ENCODE data around the gene CCSER1.
A peak's percentile ranks its signal among the peaks of the same experiment; 100 is the strongest.

Gene CCSER1

DNA sequence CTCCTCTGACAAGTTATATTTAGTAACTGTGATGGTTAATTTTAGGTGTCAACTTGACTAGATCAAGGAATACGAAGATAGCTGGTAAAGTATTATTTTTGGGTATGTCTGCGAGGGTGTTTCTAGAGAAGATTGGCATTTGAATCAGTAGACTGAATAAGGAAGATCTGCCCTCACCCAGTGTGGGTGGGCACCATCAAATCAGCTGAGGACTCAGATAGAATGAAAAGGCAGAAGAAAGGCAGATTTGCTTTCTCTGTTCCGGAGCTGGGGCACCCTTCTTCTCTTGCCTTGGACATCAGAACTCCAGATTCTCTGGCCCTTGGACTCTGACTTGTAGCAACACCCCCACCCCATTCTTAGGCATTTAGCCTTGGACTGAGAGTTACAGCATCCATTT, 981.6 kb downstream of the CCSER1 start:
- Histone ChIP-seq H3K27ac (no peak overlapping the region), H3K9ac (ENCODE audit: insufficient read length) (no peak overlapping the region), H3K36me3 (ENCODE audit: insufficient read depth, low read length) (no peaks in the 10 kb centered on the region), H3K4me3 (no peak overlapping the region), H3K9me3 (ENCODE audit: low read depth, low read length) (no peaks in the 10 kb centered on the region)
- no peak for DNase-seq (ENCODE audit: low read depth, low spot score)
- TF ChIP-seq POLR2AphosphoS5 (IDR thresholded peaks at IDR 0.05; ENCODE audit: borderline replicate concordance, low read depth, low read length): no peak
- no peak for TF ChIP-seq EZH2 (IDR thresholded peaks at IDR 0.05)
- no peak for TF ChIP-seq FOXP2 (optimal IDR thresholded peaks at IDR 0.05; ENCODE audit: control extremely low read depth, extremely low read length, insufficient read depth)

DNA sequence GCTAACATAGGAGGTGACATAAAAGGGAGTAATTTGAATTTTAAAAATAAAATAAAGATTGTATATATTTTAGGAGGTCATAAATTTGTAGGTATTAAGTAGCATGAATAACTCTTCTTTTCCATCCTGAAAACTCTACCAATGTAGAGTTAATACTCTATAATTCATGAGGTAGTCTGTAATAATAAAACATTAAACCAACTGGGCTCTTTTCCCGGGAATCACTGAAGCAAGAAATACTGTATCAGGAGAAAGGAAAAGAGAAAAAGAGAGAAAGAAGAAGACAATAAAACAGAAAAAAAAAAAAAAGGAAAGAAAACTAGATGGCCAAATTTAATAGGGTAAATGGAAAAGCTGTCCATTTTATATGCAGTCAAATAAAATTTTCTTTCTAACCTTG, 984.4 kb downstream of the CCSER1 start:
- H3K9me3 ChIP-seq (ENCODE audit: low read depth, low read length): no peaks in the 10 kb centered on the region
- no peak overlapping the region for H3K9ac ChIP-seq (ENCODE audit: insufficient read length)
- H3K4me3 ChIP-seq: no peak overlapping the region
- no peak overlapping the region for H3K27ac ChIP-seq
- TF ChIP-seq EZH2 (IDR thresholded peaks at IDR 0.05) (no peak), FOXP2 (optimal IDR thresholded peaks at IDR 0.05; ENCODE audit: control extremely low read depth, extremely low read length, insufficient read depth) (no peak), POLR2AphosphoS5 (IDR thresholded peaks at IDR 0.05; ENCODE audit: borderline replicate concordance, low read depth, low read length) (no peak)
- DNase-seq (ENCODE audit: low read depth, low spot score): no peak
- H3K36me3 ChIP-seq (ENCODE audit: insufficient read depth, low read length): no peaks in the 10 kb centered on the region

DNA sequence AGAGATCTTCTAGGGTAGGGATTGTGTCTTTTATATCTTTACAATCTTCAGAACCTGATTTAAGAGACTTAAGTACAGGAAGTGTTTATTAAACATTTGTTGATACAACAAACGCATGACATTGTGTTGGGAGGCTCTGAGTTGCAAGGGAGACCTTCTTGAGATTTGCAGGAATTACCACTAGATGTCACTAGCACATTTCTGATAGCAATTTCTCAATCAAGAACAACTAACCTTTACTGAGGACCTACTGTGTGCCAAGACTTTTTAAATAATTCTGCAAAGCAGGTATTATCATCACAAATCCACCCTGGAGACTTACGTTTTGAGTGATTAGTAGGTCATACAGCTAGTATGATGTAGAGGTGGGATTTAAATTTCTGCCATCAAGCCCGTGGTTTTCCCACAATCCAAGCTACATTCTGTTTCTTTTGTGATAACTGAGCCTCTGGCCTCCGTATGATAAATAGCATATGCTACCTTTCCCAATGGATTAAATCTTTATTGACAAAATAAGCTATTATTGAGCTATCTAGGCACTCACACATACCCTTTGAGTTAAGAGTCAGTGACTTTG, 986.0 kb downstream of the CCSER1 start:
- Histone ChIP-seq H3K9ac (ENCODE audit: insufficient read length) (no peak overlapping the region), H3K36me3 (ENCODE audit: insufficient read depth, low read length) (no peaks in the 10 kb centered on the region), H3K4me3 (no peak overlapping the region), H3K9me3 (ENCODE audit: low read depth, low read length) (no peaks in the 10 kb centered on the region), H3K27ac (no peak overlapping the region)
- DNase-seq (ENCODE audit: low read depth, low spot score): peak; percentile 30
- no peak for TF ChIP-seq FOXP2 (optimal IDR thresholded peaks at IDR 0.05; ENCODE audit: control extremely low read depth, extremely low read length, insufficient read depth)
- no peak for TF ChIP-seq EZH2 (IDR thresholded peaks at IDR 0.05)
- TF ChIP-seq POLR2AphosphoS5 (IDR thresholded peaks at IDR 0.05; ENCODE audit: borderline replicate concordance, low read depth, low read length): no peak

DNA sequence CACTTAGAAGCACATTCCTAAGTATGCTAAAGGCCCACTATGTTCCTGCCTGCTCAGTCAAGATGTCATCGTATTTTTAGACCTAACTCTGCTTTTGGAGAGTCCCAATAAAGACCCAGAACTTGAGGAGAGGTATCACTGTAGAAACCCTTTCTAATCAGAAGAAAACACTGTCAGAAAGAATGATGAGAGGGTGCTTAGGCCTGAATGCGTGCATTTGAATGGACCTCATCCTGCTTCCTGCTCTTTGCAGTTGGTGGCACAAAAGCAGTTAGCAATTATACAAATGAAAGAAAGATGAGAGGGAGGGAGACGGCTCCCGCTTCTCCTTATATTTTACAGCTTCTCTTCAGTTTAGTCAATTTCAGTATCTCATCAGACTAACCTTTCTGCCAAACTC, 987.2 kb downstream of the CCSER1 start:
- DNase-seq (ENCODE audit: low read depth, low spot score): no peak
- no peak for TF ChIP-seq EZH2 (IDR thresholded peaks at IDR 0.05)
- TF ChIP-seq FOXP2 (optimal IDR thresholded peaks at IDR 0.05; ENCODE audit: control extremely low read depth, extremely low read length, insufficient read depth): no peak
- TF ChIP-seq POLR2AphosphoS5 (IDR thresholded peaks at IDR 0.05; ENCODE audit: borderline replicate concordance, low read depth, low read length): no peak
- H3K27ac ChIP-seq: no peak overlapping the region
- H3K36me3 ChIP-seq (ENCODE audit: insufficient read depth, low read length): no peaks in the 10 kb centered on the region
- H3K9ac ChIP-seq (ENCODE audit: insufficient read length): no peak overlapping the region
- H3K9me3 ChIP-seq (ENCODE audit: low read depth, low read length): no peaks in the 10 kb centered on the region
- no peak overlapping the region for H3K4me3 ChIP-seq

DNA sequence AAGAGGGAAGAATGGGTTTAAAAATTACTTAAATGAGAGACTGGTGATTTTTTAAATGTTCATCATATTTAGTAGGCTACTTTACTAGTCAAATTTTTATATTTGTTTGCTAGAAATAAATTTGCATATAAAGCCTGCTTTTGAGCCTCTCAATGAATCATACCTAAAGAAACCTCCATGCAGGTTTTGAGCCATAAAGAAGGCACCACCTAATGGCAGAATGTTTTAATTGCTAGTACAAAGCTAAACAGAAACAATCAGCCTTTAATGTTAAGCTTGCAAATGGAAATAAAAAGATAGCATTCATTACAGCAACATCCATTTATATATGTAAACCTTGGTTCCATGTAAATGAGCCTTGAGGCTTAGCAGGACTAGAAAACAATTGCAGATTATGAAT, 989.7 kb downstream of the CCSER1 start:
- H3K9ac ChIP-seq (ENCODE audit: insufficient read length): no peak overlapping the region
- H3K4me3 ChIP-seq: no peak overlapping the region
- H3K27ac ChIP-seq: no peak overlapping the region
- no peak for DNase-seq (ENCODE audit: low read depth, low spot score)
- no peaks in the 10 kb centered on the region for H3K9me3 ChIP-seq (ENCODE audit: low read depth, low read length)
- no peaks in the 10 kb centered on the region for H3K36me3 ChIP-seq (ENCODE audit: insufficient read depth, low read length)
- no peak for TF ChIP-seq FOXP2 (optimal IDR thresholded peaks at IDR 0.05; ENCODE audit: control extremely low read depth, extremely low read length, insufficient read depth)
- TF ChIP-seq EZH2 (IDR thresholded peaks at IDR 0.05): no peak
- no peak for TF ChIP-seq POLR2AphosphoS5 (IDR thresholded peaks at IDR 0.05; ENCODE audit: borderline replicate concordance, low read depth, low read length)

DNA sequence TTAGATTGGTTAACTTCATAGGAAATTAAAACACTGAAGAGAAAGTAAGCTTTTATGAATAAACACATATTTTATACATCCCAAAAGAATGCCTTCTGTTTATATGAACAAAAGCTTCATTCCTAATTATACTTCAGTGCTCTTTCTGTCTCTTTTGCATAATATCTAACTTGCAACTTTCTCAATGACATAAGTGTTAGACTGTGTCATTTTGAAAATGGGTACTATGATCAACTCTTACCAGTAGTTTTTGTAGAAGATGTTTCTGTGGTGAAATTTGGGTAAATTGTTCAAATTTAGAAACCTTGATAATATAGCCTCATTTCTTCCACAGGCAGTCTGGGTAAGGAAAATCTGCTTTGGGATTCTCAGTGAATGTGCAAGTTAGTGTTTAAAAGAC, 991.4 kb downstream of the CCSER1 start:
- no peak for DNase-seq (ENCODE audit: low read depth, low spot score)
- no peak for TF ChIP-seq EZH2 (IDR thresholded peaks at IDR 0.05)
- TF ChIP-seq POLR2AphosphoS5 (IDR thresholded peaks at IDR 0.05; ENCODE audit: borderline replicate concordance, low read depth, low read length): no peak
- no peak for TF ChIP-seq FOXP2 (optimal IDR thresholded peaks at IDR 0.05; ENCODE audit: control extremely low read depth, extremely low read length, insufficient read depth)
- H3K9me3 ChIP-seq (ENCODE audit: low read depth, low read length): no peaks in the 10 kb centered on the region
- H3K27ac ChIP-seq: no peak overlapping the region
- no peak overlapping the region for H3K4me3 ChIP-seq
- no peak overlapping the region for H3K9ac ChIP-seq (ENCODE audit: insufficient read length)
- no peaks in the 10 kb centered on the region for H3K36me3 ChIP-seq (ENCODE audit: insufficient read depth, low read length)

DNA sequence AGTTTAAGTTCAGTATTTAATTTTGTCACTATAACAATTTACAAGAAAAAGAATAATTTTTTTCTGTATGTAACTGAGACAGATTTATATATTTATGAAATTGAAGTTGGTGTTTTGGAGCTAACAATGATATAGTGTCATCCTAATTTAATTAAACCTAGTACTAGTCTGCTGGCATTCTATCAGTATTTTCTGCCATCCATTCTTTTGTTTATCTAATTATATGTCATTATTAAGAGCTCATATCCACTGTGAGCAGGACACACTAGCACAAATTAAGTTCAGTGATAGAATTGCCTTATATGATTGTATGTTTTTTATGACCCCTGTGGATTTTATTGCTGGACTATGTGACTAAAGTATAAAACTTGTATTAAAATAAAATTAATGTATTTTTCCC, 996.5 kb downstream of the CCSER1 start:
- DNase-seq (ENCODE audit: low read depth, low spot score): no peak
- TF ChIP-seq EZH2 (IDR thresholded peaks at IDR 0.05): no peak
- no peak for TF ChIP-seq POLR2AphosphoS5 (IDR thresholded peaks at IDR 0.05; ENCODE audit: borderline replicate concordance, low read depth, low read length)
- TF ChIP-seq FOXP2 (optimal IDR thresholded peaks at IDR 0.05; ENCODE audit: control extremely low read depth, extremely low read length, insufficient read depth): no peak
- Histone ChIP-seq H3K9ac (ENCODE audit: insufficient read length) (no peak overlapping the region), H3K9me3 (ENCODE audit: low read depth, low read length) (no peaks in the 10 kb centered on the region), H3K36me3 (ENCODE audit: insufficient read depth, low read length) (no peaks in the 10 kb centered on the region), H3K27ac (no peak overlapping the region), H3K4me3 (no peak overlapping the region)

DNA sequence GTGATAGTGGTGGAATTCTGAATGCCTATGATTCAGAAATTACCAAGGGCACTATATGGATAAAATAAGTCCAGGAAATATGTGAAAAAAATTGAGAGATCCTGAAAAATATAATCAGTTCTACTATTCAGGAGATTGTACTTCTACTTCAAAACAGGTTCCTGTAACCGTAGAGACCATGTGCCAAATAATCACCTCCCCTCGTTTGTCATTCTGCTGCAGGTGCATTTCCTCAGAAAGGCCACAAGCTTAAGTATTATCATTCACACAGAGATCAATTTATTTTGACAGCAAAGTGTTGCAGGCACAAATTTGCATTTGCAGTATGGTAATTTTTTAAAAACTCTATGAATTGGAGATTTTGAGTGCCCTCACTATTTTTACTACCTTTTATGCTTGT, 1000.0 kb downstream of the CCSER1 start:
- TF ChIP-seq POLR2AphosphoS5 (IDR thresholded peaks at IDR 0.05; ENCODE audit: borderline replicate concordance, low read depth, low read length): no peak
- TF ChIP-seq EZH2 (IDR thresholded peaks at IDR 0.05): no peak
- TF ChIP-seq FOXP2 (optimal IDR thresholded peaks at IDR 0.05; ENCODE audit: control extremely low read depth, extremely low read length, insufficient read depth): no peak

DNA sequence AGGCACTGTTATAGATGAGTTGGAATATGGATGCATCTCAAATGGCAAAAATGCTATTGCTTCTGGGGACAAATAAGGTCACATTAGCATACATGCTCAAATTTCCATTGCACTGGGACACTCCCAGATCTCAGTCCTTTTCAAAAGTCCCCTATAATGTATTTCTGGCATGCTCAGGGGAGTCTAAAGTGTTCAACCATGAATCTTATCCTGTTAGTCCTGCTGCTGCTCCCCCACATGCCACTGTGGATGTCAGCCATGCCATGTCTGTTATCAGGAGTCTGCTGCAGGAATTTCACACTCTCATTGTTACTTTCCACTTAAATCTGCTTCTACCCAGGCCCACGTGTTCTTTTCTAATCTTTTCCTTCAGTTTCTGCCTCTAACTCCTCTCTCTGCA, 1000.6 kb downstream of the CCSER1 start:
- no peak overlapping the region for H3K27ac ChIP-seq
- H3K9me3 ChIP-seq (ENCODE audit: low read depth, low read length): no peaks in the 10 kb centered on the region
- no peaks in the 10 kb centered on the region for H3K36me3 ChIP-seq (ENCODE audit: insufficient read depth, low read length)
- no peak overlapping the region for H3K4me3 ChIP-seq
- H3K9ac ChIP-seq (ENCODE audit: insufficient read length): no peak overlapping the region
- DNase-seq (ENCODE audit: low read depth, low spot score): no peak
- no peak for TF ChIP-seq EZH2 (IDR thresholded peaks at IDR 0.05)
- no peak for TF ChIP-seq FOXP2 (optimal IDR thresholded peaks at IDR 0.05; ENCODE audit: control extremely low read depth, extremely low read length, insufficient read depth)
- TF ChIP-seq POLR2AphosphoS5 (IDR thresholded peaks at IDR 0.05; ENCODE audit: borderline replicate concordance, low read depth, low read length): no peak

More for the DNA sequence above, 1000.0 kb downstream of the CCSER1 start:
- Histone ChIP-seq H3K9me3 (ENCODE audit: low read depth, low read length) (no peaks in the 10 kb centered on the region), H3K27ac (no peak overlapping the region), H3K9ac (ENCODE audit: insufficient read length) (no peak overlapping the region), H3K36me3 (ENCODE audit: insufficient read depth, low read length) (no peaks in the 10 kb centered on the region), H3K4me3 (no peak overlapping the region)
- no peak for DNase-seq (ENCODE audit: low read depth, low spot score)

Data from SK-N-MC (cell line).